WTC11 (cell line): ENCODE measurements around the gene ATP1B3.

Source experiments
- ATF1 ChIP-seq: sonication (generic); formaldehyde crosslinking; IDR thresholded peaks from 2 replicates; pipeline ENCODE4 v1.8.1; 2023; ENCODE audit warnings: mild to moderate bottlenecking, moderate library complexity, missing genetic modification reagents
- ATF6 ChIP-seq: sonication (generic); formaldehyde crosslinking; IDR thresholded peaks from 2 replicates; pipeline ENCODE4 v1.8.1; 2023; ENCODE audit warnings: mild to moderate bottlenecking, missing genetic modification reagents
- CTCF ChIP-seq: fragments of 200-600 bp; IDR thresholded peaks from 2 replicates; pipeline ENCODE4 v1.8.0; 2022; ENCODE audit warnings: antibody characterized with exemption
- FOXJ3 ChIP-seq: sonication (generic); formaldehyde crosslinking; IDR thresholded peaks from 2 replicates; pipeline ENCODE4 v1.9.0; 2021; ENCODE audit warnings: missing genetic modification reagents, mild to moderate bottlenecking, borderline replicate concordance
- PREB ChIP-seq: sonication (generic); formaldehyde crosslinking; IDR thresholded peaks from 2 replicates; pipeline ENCODE4 v1.8.1; 2022; ENCODE audit warnings: mild to moderate bottlenecking, missing genetic modification reagents, moderate library complexity, borderline replicate concordance
- SP1 ChIP-seq: sonication (generic); formaldehyde crosslinking; conservative IDR thresholded peaks from 2 replicates; pipeline ENCODE4 v1.8.1; 2022; ENCODE audit warnings: missing genetic modification reagents
- TEAD1 ChIP-seq: sonication (generic); formaldehyde crosslinking; IDR thresholded peaks from 2 replicates; pipeline ENCODE4 v1.8.0; 2022; ENCODE audit warnings: mild to moderate bottlenecking, missing genetic modification reagents
- ZNF423 ChIP-seq: fragments of 250-450 bp; sonication (Bioruptor Pico); IDR thresholded peaks from 2 replicates; pipeline ENCODE4 v2.1.2; 2022; ENCODE audit warnings: mild to moderate bottlenecking, moderate library complexity
- ZNF512 ChIP-seq: sonication (generic); formaldehyde crosslinking; IDR thresholded peaks from 2 replicates; pipeline ENCODE4 v1.8.1; 2022; ENCODE audit warnings: missing genetic modification reagents, borderline replicate concordance
- TF ChIP-seq, protein P1 (sequence below): sonication (generic); formaldehyde crosslinking; IDR thresholded peaks from 2 replicates; pipeline ENCODE4 v1.8.0; 2022; ENCODE audit warnings: mild to moderate bottlenecking, missing genetic modification reagents
- TF ChIP-seq, protein P2 (sequence below): fragments of 250-450 bp; sonication (Bioruptor Pico); conservative IDR thresholded peaks from 2 replicates; pipeline ENCODE4 v1.9.0; 2021; ENCODE audit warnings: mild to moderate bottlenecking
- TF ChIP-seq, protein P3 (sequence below): sonication (generic); formaldehyde crosslinking; conservative IDR thresholded peaks from 2 replicates; pipeline ENCODE4 v1.8.1; 2022; ENCODE audit warnings: mild to moderate bottlenecking, missing genetic modification reagents
- TF ChIP-seq, protein P4 (sequence below): fragments of 250-450 bp; sonication (Bioruptor Pico); IDR thresholded peaks from 2 replicates; pipeline ENCODE4 v1.9.0; 2021; ENCODE audit warnings: mild to moderate bottlenecking

DNA sequence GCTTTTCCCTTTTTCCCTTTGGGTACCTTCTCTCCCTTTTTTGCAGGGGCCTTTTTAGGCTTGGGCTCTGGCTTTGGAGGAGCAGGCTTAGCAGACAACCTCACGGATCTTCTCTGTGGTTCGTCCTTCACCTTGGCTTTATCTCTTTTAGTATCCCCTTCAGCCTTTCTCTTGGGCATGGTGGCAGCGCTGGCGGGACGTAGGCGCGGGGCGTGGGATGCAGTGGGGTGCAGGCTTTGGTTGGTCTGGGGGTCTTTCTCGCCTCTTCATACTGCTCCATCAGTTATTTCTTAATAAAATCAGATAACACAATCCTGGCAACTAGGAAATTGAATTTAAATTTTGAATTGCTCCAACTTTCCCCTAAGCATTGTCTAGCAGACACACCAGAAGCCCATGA lies 11.3 kb upstream of the ATP1B3 start:
- TF ChIP-seq, protein P1, sequence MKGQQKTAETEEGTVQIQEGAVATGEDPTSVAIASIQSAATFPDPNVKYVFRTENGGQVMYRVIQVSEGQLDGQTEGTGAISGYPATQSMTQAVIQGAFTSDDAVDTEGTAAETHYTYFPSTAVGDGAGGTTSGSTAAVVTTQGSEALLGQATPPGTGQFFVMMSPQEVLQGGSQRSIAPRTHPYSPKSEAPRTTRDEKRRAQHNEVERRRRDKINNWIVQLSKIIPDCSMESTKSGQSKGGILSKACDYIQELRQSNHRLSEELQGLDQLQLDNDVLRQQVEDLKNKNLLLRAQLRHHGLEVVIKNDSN (CRISPR knock-in tag), result no peak
- TF ChIP-seq ATF1 (CRISPR knock-in tag), result no peak
- no peak for TF ChIP-seq ZNF423
- no peak for TF ChIP-seq CTCF
- TF ChIP-seq, protein P2, sequence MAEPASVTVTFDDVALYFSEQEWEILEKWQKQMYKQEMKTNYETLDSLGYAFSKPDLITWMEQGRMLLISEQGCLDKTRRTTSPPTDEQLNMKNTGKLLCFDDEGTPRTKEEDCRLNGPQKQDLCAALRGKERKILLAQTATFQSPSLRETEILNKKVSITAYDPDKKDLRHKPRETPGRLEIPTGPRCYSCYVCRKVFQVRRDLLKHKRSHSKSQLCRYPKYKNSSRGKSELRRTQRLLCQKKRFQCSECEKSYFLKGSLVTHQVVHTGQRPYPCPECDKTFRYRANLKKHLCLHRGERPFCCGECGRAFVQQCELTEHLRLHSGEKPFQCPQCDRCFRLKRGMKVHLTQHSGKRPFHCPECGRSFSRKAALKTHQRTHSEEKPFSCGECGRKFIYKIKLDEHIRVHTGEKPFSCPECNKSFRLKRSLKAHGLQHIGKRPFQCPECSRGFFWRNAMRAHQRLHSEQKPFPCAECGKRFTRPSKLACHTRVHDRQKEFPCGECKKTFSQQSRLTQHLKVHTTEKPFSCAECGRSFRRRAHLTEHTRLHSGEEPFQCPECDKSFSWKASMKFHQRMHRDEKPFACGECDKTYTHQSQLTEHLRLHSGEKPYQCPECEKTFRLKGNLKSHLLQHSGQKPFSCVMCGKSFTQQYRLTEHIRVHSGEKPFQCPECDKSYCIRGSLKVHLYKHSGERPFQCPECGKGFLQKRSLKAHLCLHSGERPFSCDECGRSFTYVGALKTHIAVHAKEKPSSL (CRISPR knock-in tag), result no peak
- no peak for TF ChIP-seq PREB (CRISPR knock-in tag)
- TF ChIP-seq, protein P3, sequence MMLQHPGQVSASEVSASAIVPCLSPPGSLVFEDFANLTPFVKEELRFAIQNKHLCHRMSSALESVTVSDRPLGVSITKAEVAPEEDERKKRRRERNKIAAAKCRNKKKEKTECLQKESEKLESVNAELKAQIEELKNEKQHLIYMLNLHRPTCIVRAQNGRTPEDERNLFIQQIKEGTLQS, result no peak
- TF ChIP-seq TEAD1 (CRISPR knock-in tag), result no peak
- TF ChIP-seq, protein P4, sequence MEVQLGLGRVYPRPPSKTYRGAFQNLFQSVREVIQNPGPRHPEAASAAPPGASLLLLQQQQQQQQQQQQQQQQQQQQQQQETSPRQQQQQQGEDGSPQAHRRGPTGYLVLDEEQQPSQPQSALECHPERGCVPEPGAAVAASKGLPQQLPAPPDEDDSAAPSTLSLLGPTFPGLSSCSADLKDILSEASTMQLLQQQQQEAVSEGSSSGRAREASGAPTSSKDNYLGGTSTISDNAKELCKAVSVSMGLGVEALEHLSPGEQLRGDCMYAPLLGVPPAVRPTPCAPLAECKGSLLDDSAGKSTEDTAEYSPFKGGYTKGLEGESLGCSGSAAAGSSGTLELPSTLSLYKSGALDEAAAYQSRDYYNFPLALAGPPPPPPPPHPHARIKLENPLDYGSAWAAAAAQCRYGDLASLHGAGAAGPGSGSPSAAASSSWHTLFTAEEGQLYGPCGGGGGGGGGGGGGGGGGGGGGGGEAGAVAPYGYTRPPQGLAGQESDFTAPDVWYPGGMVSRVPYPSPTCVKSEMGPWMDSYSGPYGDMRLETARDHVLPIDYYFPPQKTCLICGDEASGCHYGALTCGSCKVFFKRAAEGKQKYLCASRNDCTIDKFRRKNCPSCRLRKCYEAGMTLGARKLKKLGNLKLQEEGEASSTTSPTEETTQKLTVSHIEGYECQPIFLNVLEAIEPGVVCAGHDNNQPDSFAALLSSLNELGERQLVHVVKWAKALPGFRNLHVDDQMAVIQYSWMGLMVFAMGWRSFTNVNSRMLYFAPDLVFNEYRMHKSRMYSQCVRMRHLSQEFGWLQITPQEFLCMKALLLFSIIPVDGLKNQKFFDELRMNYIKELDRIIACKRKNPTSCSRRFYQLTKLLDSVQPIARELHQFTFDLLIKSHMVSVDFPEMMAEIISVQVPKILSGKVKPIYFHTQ (CRISPR knock-in tag), result no peak
- no peak for TF ChIP-seq SP1 (CRISPR knock-in tag)
- no peak for TF ChIP-seq FOXJ3 (CRISPR knock-in tag)
- no peak for TF ChIP-seq ATF6 (CRISPR knock-in tag)
- no peak for TF ChIP-seq ZNF512 (CRISPR knock-in tag)
